AG04450 (cell line): ENCODE results near the gene MSL1. TPM values are rescaled to one million over a fixed set of nuclear protein-coding genes. Genes with fewer than 3 reads are reported as not detected.
A peak's percentile ranks its signal among the peaks of the same experiment; 100 is the strongest.

Source experiments
- CTCF ChIA-PET: fragments of 300-600, 350-600 bp; formaldehyde crosslinking; extraction: SDS; loops from one replicate; lab custom pipeline; 2022; ENCODE audit warnings: antibody characterized with exemption, inconsistent platforms; lab: Charles Lee
- POLR2A ChIA-PET: fragments of 350-600 bp; formaldehyde crosslinking; extraction: SDS; loops from one replicate; lab custom pipeline; 2021; ENCODE audit warnings: antibody characterized with exemption, inconsistent platforms; lab: Yijun Ruan, JAX
- DNase-seq: peaks from one replicate; pipeline ENCODE4 v3.0.0-alpha.2; 2011; ENCODE audit warnings: low read depth, low spot score
- H3K27ac ChIP-seq: one replicate; pipeline ENCODE4 v1.5.1; 2012; ENCODE audit warnings: low read depth, low read length, control low read depth
- H3K27me3 ChIP-seq: one replicate; pipeline ENCODE4 v1.6.0; 2012; ENCODE audit warnings: low read length; ENCODE audit not compliant: control insufficient read depth, insufficient read depth
- H3K4me3 ChIP-seq: 2 replicates; pipeline ENCODE4 v1.5.1; 2011; ENCODE audit warnings: mild to moderate bottlenecking, low read depth, low read length, control low read depth
- H3K9me3 ChIP-seq: 2 replicates; pipeline ENCODE4 v1.5.1; 2012; ENCODE audit warnings: low read length; ENCODE audit not compliant: control insufficient read depth, insufficient read depth
- CTCF ChIP-seq: IDR thresholded peaks from 2 replicates; pipeline ENCODE4 v1.5.1; 2011; ENCODE audit warnings: low read depth, low read length, control low read depth, inconsistent platforms
- polyA plus RNA-seq: library from polyadenylated mRNA; depleted of rRNA; stranded (reverse); fragments of >200 nt; gene quantifications from 2 replicates; pipeline ENCODE4 v1.2.3, GENCODE V29; 2011

The MSL1 gene
- polyA plus RNA-seq, 1 experiment: 92.2 TPM

GRCh38 chr17:40103688-40104087, 18.1 kb upstream of the MSL1 start:
- POLR2A ChIA-PET: interaction anchor here (0.8 kb wide), 1 partner anchor 17 kb away, joined by 3 read pairs; no protein-coding TSS in a partner anchor
- H3K27ac ChIP-seq: no peak overlapping the region
- no peaks in the 10 kb centered on the region for H3K27me3 ChIP-seq

DNA sequence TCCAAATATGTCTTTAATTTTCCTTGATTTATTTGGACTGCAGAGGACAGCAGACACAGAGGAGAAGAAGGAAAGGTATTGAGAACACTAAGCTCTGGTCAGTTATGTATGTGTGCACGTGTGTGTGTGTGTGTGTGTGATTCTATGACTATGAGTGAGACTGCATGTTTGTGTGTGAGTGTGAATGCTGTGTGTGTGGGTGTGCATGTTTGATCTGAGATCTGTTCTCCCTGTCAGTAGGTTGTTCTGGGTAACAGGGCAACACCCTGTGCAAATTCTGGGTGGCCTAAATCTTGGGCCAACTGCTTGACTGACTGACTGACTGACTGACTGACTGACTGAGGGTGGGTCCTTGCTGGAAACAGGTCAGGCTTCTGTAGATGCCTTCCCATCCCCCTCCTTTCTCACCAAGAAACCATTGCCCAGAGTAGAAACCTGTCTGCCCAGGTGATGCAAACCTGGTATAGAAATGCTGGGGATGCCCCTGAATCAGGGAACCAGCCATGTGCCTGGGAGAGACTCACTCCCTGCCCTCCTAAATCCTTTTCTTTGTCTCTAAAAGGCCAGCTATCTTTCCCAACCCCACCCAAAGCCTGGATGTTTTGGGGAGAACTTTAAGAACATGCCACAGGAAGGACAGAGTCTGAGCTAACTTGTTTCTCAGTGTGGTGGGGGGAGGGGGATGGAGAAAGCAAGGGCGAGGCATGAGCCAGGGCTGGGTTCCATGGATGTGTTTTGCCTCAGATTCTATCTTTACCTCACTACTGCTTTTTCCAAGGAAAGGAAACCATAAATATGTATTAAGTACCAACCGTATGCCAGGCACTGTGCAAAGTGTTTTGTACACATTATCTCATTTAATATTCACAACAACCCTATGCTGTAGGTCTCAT, 16.9 kb upstream of the MSL1 start:
- Histone ChIP-seq H3K4me3 (no peak overlapping the region), H3K9me3 (no peaks in the 10 kb centered on the region; the same call in 1 of the 2 replicates), H3K27me3 (no peaks in the 10 kb centered on the region), H3K27ac (no peak overlapping the region)
- DNase-seq: no peak
- ChIA-PET POLR2A (no interaction called here), CTCF (no interaction called here)
- TF ChIP-seq CTCF: no peak

More at GRCh38 chr17:40103688-40104087, 18.1 kb upstream of the MSL1 start:
- no peak for DNase-seq
- H3K9me3 ChIP-seq: no peaks in the 10 kb centered on the region; the same call in 1 of the 2 replicates
- no peak overlapping the region for H3K4me3 ChIP-seq
- CTCF ChIA-PET: interaction anchor here (1.3 to 1.6 kb wide), 2 partner anchors 9 to 29 kb away, joined by 3 to 14 read pairs; no protein-coding TSS in a partner anchor
- no peak for TF ChIP-seq CTCF

GRCh38 chr17:40105861-40106759, 15.7 kb upstream of the MSL1 start:
- H3K9me3 ChIP-seq: no peaks in the 10 kb centered on the region
- CTCF ChIA-PET: interaction anchor here (1.1 to 1.6 kb wide), 2 partner anchors 16 to 31 kb away, joined by 3 to 10 read pairs; no protein-coding TSS in a partner anchor
- DNase-seq: no peak
- no peaks in the 10 kb centered on the region for H3K27me3 ChIP-seq
- POLR2A ChIA-PET: interaction anchor here (0.6 to 0.8 kb wide), 4 partner anchors 7 to 188 kb away, joined by 3 to 7 read pairs (median 4); no protein-coding TSS in a partner anchor
- no peak overlapping the region for H3K4me3 ChIP-seq
- H3K27ac ChIP-seq: peak overlapping the region; percentile 39
- TF ChIP-seq CTCF: no peak

- H3K4me3 ChIP-seq: no peak overlapping the region
- H3K27me3 ChIP-seq: no peaks in the 10 kb centered on the region
- no peaks in the 10 kb centered on the region for H3K9me3 ChIP-seq
- no peak for TF ChIP-seq CTCF
- no peak for DNase-seq
- ChIA-PET CTCF (interaction anchor here (1.1 to 1.6 kb wide), 2 partner anchors 16 to 32 kb away, joined by 3 to 10 read pairs; no protein-coding TSS in a partner anchor), POLR2A (interaction anchor here (0.6 to 0.8 kb wide), 4 partner anchors 8 to 187 kb away, joined by 3 to 7 read pairs (median 4); no protein-coding TSS in a partner anchor)
- H3K27ac ChIP-seq: peak overlapping the region; percentile 93
Measured at GRCh38 chr17:40106760-40107521, 14.8 kb upstream of the MSL1 start.
